Calu3 (cell line): ENCODE data around the gene DMRT1. TPM values are rescaled to one million over a fixed set of nuclear protein-coding genes. Genes with fewer than 3 reads are reported as not detected.

Experiments used
- Bru-seq: library from RNA; stranded (reverse); fragments of 400-500 nt; gene quantifications from one replicate; lab custom pipeline; 2021; lab: Mats Ljungman, UMichigan
- BruChase-seq, 2 experiments: library from RNA; stranded (reverse); fragments of 400-500 nt; gene quantifications; one replicate each; lab custom pipeline; 2021; lab: Mats Ljungman, UMichigan
- BruUV-seq: library from RNA; stranded (reverse); fragments of 400-500 nt; replicated peaks from 2 replicates; lab custom pipeline; 2021; lab: Mats Ljungman, UMichigan
- CTCF ChIA-PET: fragments of 300-600 bp; sonication (Branson Sonifier 250); formaldehyde crosslinking; loops from one replicate; lab custom pipeline; 2022; ENCODE audit warnings: antibody characterized with exemption; lab: Charles Lee
- DNase-seq: peaks from one replicate; pipeline ENCODE4 v3.0.0; 2022
- H3K27ac Mint-ChIP-seq: one replicate; pipeline ENCODE4 v1.8.0; 2022; ENCODE audit warnings: mixed read lengths; ENCODE audit not compliant: unreplicated experiment
- H3K27me3 Mint-ChIP-seq: one replicate; pipeline ENCODE4 v1.8.0; 2022; ENCODE audit warnings: mixed read lengths; ENCODE audit not compliant: unreplicated experiment
- H3K36me3 Mint-ChIP-seq: one replicate; pipeline ENCODE4 v1.8.0; 2022; ENCODE audit warnings: mild to moderate bottlenecking, moderate library complexity, mixed read lengths; ENCODE audit not compliant: insufficient read depth, unreplicated experiment
- H3K4me1 Mint-ChIP-seq: one replicate; pipeline ENCODE4 v1.8.0; 2022; ENCODE audit warnings: mild to moderate bottlenecking, low read depth, mixed read lengths; ENCODE audit not compliant: unreplicated experiment
- H3K4me3 Mint-ChIP-seq: one replicate; pipeline ENCODE4 v1.8.0; 2022; ENCODE audit warnings: mild to moderate bottlenecking, low read depth, moderate library complexity, mixed read lengths; ENCODE audit not compliant: unreplicated experiment
- H3K9me3 Mint-ChIP-seq: one replicate; pipeline ENCODE4 v1.8.0; 2022; ENCODE audit warnings: low read depth, mixed read lengths; ENCODE audit not compliant: unreplicated experiment
- CTCF ChIP-seq: fragments of 200-600 bp; IDR thresholded peaks from one replicate; pipeline ENCODE4 v1.8.0; 2022; ENCODE audit warnings: antibody characterized with exemption; ENCODE audit not compliant: unreplicated experiment
- intact Hi-C: fragments of 100-400 bp; cut with micrococcal nuclease; formaldehyde crosslinking; loops from one replicate; pipeline ENCODE4 v1.10.0; 2022; ENCODE audit not compliant: unreplicated experiment
- long read RNA-seq: library from polyadenylated mRNA; stranded (forward); transcript quantifications from one replicate; pipeline ENCODE4 v2.0.0, GENCODE V29; 2022
- total RNA-seq: library from RNA; stranded (reverse); gene quantifications from 2 replicates; pipeline ENCODE4 v1.2.3, GENCODE V29; 2022

Gene DMRT1
- not detected in 2 replicates for total RNA-seq
- percentile 1 among the genes with signal in this experiment for Bru-seq, nascent RNA
- percentile 1 among the genes with signal in this experiment for BruChase-seq, experiment 1, labeled RNA remaining after a 6-hour chase
- BruChase-seq, experiment 2, labeled RNA remaining after a 2-hour chase, result not detected
- long read RNA-seq, result 0 reads

DNA sequence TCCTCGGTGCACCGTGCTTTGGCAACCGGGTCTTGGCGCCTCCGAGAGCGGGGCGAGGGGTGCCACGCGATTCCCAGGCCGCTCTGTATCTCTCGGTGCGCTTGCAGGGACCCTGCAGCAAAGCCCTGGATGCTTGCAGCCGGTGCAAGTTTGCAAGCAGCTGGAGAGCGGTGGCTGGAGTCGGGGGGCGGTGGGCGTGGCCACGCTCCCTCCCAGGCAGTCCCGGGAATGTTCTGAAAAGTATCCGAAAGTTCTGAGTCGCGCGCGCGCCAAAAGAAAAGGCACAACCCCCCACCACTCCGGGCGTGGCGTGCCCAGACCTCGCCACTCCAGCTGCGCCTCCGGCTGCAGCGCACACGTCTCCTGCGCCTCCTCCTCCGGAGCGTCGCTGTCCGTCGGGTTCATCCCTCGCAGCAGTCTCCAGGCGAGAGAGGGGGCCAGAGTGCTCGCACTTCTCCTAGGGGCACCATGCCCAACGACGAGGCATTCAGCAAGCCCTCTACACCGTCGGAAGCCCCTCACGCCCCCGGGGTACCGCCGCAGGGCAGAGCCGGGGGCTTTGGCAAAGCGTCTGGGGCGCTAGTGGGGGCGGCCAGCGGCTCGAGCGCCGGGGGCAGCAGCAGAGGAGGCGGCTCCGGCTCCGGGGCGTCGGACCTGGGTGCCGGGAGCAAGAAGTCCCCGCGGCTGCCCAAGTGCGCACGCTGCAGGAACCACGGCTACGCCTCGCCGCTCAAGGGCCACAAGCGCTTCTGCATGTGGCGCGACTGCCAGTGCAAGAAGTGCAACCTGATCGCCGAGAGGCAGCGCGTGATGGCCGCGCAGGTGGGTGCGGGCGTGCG, at the start of gene DMRT1:
DMRT1 (plus strand) TSS at position 327 of the 839 bp plus-strand sequence; CDS start at position 469, 142 bp downstream.
- intact Hi-C loops, result no loop called here
- CTCF ChIA-PET, result no interaction called here
- no TSS peak for BruUV-seq
- Mint-ChIP-seq H3K27me3 (no peaks in the 10 kb centered on the region), H3K27ac (no peak within 1 kb of the TSS), H3K36me3 (no peaks in the 10 kb centered on the region), H3K4me1 (no peaks in the 10 kb centered on the region), H3K4me3 (no peak within 1 kb of the TSS), H3K9me3 (peaks cover 3% of the 10 kb centered on the region)
- TF ChIP-seq CTCF, result no peak
- DNase-seq, result no peak

- no peak for TF ChIP-seq CTCF
- DNase-seq, result no peak
These were observed 48.9 kb upstream of the DMRT1 start for GRCh38 chr9:792331-793260.

GRCh38 chr9:794386-794785, 47.1 kb upstream of the DMRT1 start:
- TF ChIP-seq CTCF, result no peak
- Mint-ChIP-seq H3K4me3 (no peak overlapping the region), H3K36me3 (no peaks in the 10 kb centered on the region), H3K27me3 (no peaks in the 10 kb centered on the region), H3K4me1 (no peaks in the 10 kb centered on the region), H3K9me3 (no peaks in the 10 kb centered on the region), H3K27ac (no peak overlapping the region)
- intact Hi-C loops, result no loop called here
- no peak for DNase-seq
- no TSS peak for BruUV-seq
- CTCF ChIA-PET, result no interaction called here

More at GRCh38 chr9:792331-793260, 48.9 kb upstream of the DMRT1 start:
- no peaks in the 10 kb centered on the region for H3K9me3 Mint-ChIP-seq
- no TSS peak for BruUV-seq
- no peak overlapping the region for H3K27ac Mint-ChIP-seq
- H3K4me3 Mint-ChIP-seq, result no peak overlapping the region
- CTCF ChIA-PET, result no interaction called here
- no peaks in the 10 kb centered on the region for H3K27me3 Mint-ChIP-seq
- no peaks in the 10 kb centered on the region for H3K36me3 Mint-ChIP-seq
- intact Hi-C loops, result no loop called here
- H3K4me1 Mint-ChIP-seq, result no peaks in the 10 kb centered on the region

DNA sequence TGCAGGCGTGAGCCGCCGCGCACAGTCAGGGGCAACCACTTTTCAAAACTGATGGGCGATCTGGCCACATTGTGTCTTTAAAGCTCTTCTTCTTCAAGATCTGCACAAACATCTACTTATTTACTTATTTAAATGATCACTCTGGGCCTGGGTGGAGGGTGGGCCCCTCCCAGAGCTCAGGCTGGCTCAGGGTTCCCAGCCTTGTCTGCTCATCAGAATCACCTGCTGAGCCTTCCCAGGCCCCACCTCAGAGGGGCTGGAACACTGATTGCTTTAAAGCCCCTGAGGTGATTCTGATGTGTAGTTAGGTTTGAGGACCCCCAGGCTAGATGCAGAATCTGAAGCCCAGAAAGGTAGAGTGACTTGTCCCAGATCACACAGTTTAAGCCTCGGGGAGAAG, 45.6 kb upstream of the DMRT1 start:
- Mint-ChIP-seq H3K4me1 (no peaks in the 10 kb centered on the region), H3K27me3 (no peaks in the 10 kb centered on the region), H3K9me3 (no peaks in the 10 kb centered on the region), H3K36me3 (no peaks in the 10 kb centered on the region), H3K27ac (no peak overlapping the region), H3K4me3 (no peak overlapping the region)
- CTCF ChIA-PET, result no interaction called here
- TF ChIP-seq CTCF, result no peak
- intact Hi-C loops, result no loop called here
- no TSS peak for BruUV-seq
- no peak for DNase-seq
